Measurements from ENCODE around the gene PLAAT2.

DNA sequence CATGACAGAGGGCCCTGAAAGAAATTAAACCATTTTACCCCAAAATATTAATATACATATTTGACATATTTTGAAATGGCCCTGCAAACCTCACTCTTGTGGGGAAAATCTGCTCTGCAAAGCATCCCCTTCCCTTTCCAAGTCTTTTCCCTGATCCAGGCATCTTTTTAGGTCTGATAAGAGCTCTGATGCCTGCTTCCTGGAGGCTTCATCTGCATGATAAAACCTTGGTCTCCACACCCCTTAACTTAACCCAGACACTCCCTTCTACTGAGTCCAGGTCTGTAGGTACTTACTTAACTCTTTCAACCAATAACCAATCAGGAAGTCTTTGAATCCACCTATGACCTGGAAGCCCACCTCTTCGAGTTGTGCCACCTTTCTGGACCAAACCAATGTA, 59.1 kb downstream of the PLAAT2 start:
- TF ChIP-seq, protein P1, sequence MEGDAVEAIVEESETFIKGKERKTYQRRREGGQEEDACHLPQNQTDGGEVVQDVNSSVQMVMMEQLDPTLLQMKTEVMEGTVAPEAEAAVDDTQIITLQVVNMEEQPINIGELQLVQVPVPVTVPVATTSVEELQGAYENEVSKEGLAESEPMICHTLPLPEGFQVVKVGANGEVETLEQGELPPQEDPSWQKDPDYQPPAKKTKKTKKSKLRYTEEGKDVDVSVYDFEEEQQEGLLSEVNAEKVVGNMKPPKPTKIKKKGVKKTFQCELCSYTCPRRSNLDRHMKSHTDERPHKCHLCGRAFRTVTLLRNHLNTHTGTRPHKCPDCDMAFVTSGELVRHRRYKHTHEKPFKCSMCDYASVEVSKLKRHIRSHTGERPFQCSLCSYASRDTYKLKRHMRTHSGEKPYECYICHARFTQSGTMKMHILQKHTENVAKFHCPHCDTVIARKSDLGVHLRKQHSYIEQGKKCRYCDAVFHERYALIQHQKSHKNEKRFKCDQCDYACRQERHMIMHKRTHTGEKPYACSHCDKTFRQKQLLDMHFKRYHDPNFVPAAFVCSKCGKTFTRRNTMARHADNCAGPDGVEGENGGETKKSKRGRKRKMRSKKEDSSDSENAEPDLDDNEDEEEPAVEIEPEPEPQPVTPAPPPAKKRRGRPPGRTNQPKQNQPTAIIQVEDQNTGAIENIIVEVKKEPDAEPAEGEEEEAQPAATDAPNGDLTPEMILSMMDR (IDR thresholded peaks at IDR 0.05), result no peak
- TF ChIP-seq EZH2 (IDR thresholded peaks at IDR 0.05; ENCODE audit: borderline replicate concordance, insufficient read depth, low read depth, low read length, poor library complexity, severe bottlenecking), result no peak
